PFSK-1 (cell line): ENCODE measurements around the gene CHIT1.

ENCODE experiments used
- FOXP2 ChIP-seq: optimal IDR thresholded peaks from 2 replicates; pipeline ENCODE3; 2011; ENCODE audit warnings: borderline replicate concordance, control low read depth, inconsistent platforms; ENCODE audit not compliant: insufficient read depth; ENCODE audit errors: extremely low read length, extremely low read depth
- POLR2AphosphoS5 ChIP-seq: IDR thresholded peaks from 2 replicates; pipeline ENCODE4 v1.6.1; 2012; ENCODE audit warnings: low read depth, mild to moderate bottlenecking, control low read depth, low read length, moderate library complexity
- SIN3A ChIP-seq: IDR thresholded peaks from 2 replicates; pipeline ENCODE4 v1.6.1; 2012; ENCODE audit warnings: mild to moderate bottlenecking, low read length, moderate library complexity, borderline replicate concordance; ENCODE audit not compliant: insufficient read depth
- TAF1 ChIP-seq: IDR thresholded peaks from 2 replicates; pipeline ENCODE4 v1.6.1; 2012; ENCODE audit warnings: low read length, control low read depth, borderline replicate concordance; ENCODE audit not compliant: insufficient read depth
- TF ChIP-seq, protein P1 (sequence below), 2 experiments: IDR thresholded peaks; 2 replicates each; pipeline versions ENCODE4 v1.6.1 to v1.8.0; 2011 to 2012; ENCODE audit warnings: low read depth in 2 of 2, low read length in 2 of 2, control low read depth in 1 of 2, inconsistent platforms in 1 of 2, mild to moderate bottlenecking in 1 of 2, moderate library complexity in 1 of 2; ENCODE audit not compliant: insufficient read depth in 1 of 2

CHIT1 gene

GRCh38 chr1:203166192-203166940 lies 63.1 kb downstream of the CHIT1 start:
- no peak for TF ChIP-seq POLR2AphosphoS5
- TF ChIP-seq, protein P1, sequence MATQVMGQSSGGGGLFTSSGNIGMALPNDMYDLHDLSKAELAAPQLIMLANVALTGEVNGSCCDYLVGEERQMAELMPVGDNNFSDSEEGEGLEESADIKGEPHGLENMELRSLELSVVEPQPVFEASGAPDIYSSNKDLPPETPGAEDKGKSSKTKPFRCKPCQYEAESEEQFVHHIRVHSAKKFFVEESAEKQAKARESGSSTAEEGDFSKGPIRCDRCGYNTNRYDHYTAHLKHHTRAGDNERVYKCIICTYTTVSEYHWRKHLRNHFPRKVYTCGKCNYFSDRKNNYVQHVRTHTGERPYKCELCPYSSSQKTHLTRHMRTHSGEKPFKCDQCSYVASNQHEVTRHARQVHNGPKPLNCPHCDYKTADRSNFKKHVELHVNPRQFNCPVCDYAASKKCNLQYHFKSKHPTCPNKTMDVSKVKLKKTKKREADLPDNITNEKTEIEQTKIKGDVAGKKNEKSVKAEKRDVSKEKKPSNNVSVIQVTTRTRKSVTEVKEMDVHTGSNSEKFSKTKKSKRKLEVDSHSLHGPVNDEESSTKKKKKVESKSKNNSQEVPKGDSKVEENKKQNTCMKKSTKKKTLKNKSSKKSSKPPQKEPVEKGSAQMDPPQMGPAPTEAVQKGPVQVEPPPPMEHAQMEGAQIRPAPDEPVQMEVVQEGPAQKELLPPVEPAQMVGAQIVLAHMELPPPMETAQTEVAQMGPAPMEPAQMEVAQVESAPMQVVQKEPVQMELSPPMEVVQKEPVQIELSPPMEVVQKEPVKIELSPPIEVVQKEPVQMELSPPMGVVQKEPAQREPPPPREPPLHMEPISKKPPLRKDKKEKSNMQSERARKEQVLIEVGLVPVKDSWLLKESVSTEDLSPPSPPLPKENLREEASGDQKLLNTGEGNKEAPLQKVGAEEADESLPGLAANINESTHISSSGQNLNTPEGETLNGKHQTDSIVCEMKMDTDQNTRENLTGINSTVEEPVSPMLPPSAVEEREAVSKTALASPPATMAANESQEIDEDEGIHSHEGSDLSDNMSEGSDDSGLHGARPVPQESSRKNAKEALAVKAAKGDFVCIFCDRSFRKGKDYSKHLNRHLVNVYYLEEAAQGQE (IDR thresholded peaks at IDR 0.05; ENCODE audit: insufficient read depth in 1 of 2, low read depth in 2 of 2, low read length in 2 of 2) = no peak
- no peak for TF ChIP-seq FOXP2
- TF ChIP-seq SIN3A = no peak
- TF ChIP-seq TAF1 = no peak
